ENCODE data around the gene MYH3.

- TF ChIP-seq CTCF (IDR thresholded peaks at IDR 0.05) (no peak), POLR2A (IDR thresholded peaks at IDR 0.05) (no peak)
These were observed 16.6 kb downstream of the MYH3 start for GRCh38 chr17:10640475-10640874.

Measured in body of pancreas (tissue), 4 donors.